PC-3 (cell line): ENCODE results near the gene SDCBP2. TPM values are rescaled to one million over a fixed set of nuclear protein-coding genes. Genes with fewer than 3 reads are reported as not detected.
A peak's percentile ranks its signal among the peaks of the same experiment; 100 is the strongest.

Source experiments
- ATAC-seq: fragments of 200-7000 bp; cut with Tn5 transposase; 2 replicates; pipeline ENCODE4 v1.9.1; 2020; ENCODE audit warnings: mild to moderate bottlenecking, moderate library complexity
- BruUV-seq: library from RNA; stranded (reverse); fragments of 400-500 nt; replicated peaks from 2 replicates; lab custom pipeline; 2021; lab: Mats Ljungman, UMichigan
- CTCF ChIA-PET: fragments of 300-600 bp; sonication (Branson Sonifier 250); formaldehyde crosslinking; loops from one replicate; lab custom pipeline; 2022; ENCODE audit warnings: antibody characterized with exemption; lab: Charles Lee
- POLR2A ChIA-PET: fragments of 300-600 bp; sonication (Branson Sonifier 250); formaldehyde crosslinking; loops from one replicate; lab custom pipeline; 2022; ENCODE audit warnings: antibody characterized with exemption; ENCODE audit not compliant: unreplicated experiment; lab: Charles Lee
- DNase-seq: peaks from one replicate; pipeline ENCODE4 v3.0.0-alpha.2; 2015
- H2AFZ ChIP-seq: fragments of 300-600 bp; sonication (generic); 2 replicates; pipeline ENCODE4 v1.6.0; 2016; ENCODE audit warnings: antibody characterized with exemption, low read length
- H3F3A ChIP-seq: fragments of 300-600 bp; sonication (generic); one replicate; pipeline ENCODE4 v1.6.0; 2017; ENCODE audit warnings: antibody characterized with exemption, low read length, control low read depth, mild to moderate bottlenecking; ENCODE audit not compliant: unreplicated experiment
- H3K27ac ChIP-seq: fragments of 300-600 bp; sonication (generic); 2 replicates; pipeline ENCODE4 v1.5.1; 2016; ENCODE audit warnings: mild to moderate bottlenecking, low read length
- H3K27me3 ChIP-seq: fragments of 300-600 bp; sonication (generic); 2 replicates; pipeline ENCODE4 v1.6.1; 2016; ENCODE audit warnings: low read length, mixed read lengths
- H3K36me3 ChIP-seq: fragments of 300-600 bp; sonication (generic); 2 replicates; pipeline ENCODE4 v1.6.1; 2016; ENCODE audit warnings: low read depth, mixed run types, low read length, mixed read lengths
- H3K4me1 ChIP-seq: fragments of 300-600 bp; sonication (generic); 2 replicates; pipeline ENCODE4 v1.5.1; 2016; ENCODE audit warnings: low read length; ENCODE audit not compliant: insufficient read depth
- H3K4me2 ChIP-seq: fragments of 300-600 bp; sonication (generic); 2 replicates; pipeline ENCODE4 v1.6.0; 2016; ENCODE audit warnings: low read length
- H3K4me3 ChIP-seq: fragments of 300-600 bp; sonication (generic); 2 replicates; pipeline ENCODE4 v1.5.1; 2016; ENCODE audit warnings: mild to moderate bottlenecking, low read length, mixed read lengths
- H3K79me2 ChIP-seq: fragments of 300-600 bp; sonication (generic); 2 replicates; pipeline ENCODE4 v1.6.1; 2017; ENCODE audit warnings: low read length, mixed read lengths
- H3K9ac ChIP-seq: fragments of 300-600 bp; sonication (generic); 2 replicates; pipeline ENCODE4 v1.6.0; 2016; ENCODE audit warnings: mild to moderate bottlenecking, low read length
- H3K9me2 ChIP-seq: fragments of 300-600 bp; sonication (generic); replicated peaks from 2 replicates; pipeline ENCODE4 v1.6.1; 2016; ENCODE audit warnings: mixed run types, low read length, mixed read lengths
- H3K9me3 ChIP-seq: fragments of 300-600 bp; sonication (generic); 2 replicates; pipeline ENCODE4 v1.6.1; 2016; ENCODE audit warnings: low read length, mixed read lengths
- H4K20me1 ChIP-seq: fragments of 300-600 bp; sonication (generic); 2 replicates; pipeline ENCODE4 v1.6.1; 2016; ENCODE audit warnings: low read length, mixed read lengths
- CTCF ChIP-seq: fragments of 300-600 bp; sonication (generic); conservative IDR thresholded peaks from 2 replicates; pipeline ENCODE4 v1.5.1; 2017; ENCODE audit warnings: antibody characterized with exemption, low read depth, mild to moderate bottlenecking, low read length
- EZH2 ChIP-seq: fragments of 300-600 bp; sonication (generic); IDR thresholded peaks from one replicate; pipeline ENCODE4 v1.6.1; 2017; ENCODE audit warnings: antibody characterized with exemption, mild to moderate bottlenecking, low read length; ENCODE audit not compliant: unreplicated experiment
- EZH2phosphoT487 ChIP-seq: fragments of 300-600 bp; sonication (generic); IDR thresholded peaks from 2 replicates; pipeline ENCODE4 v1.6.1; 2018; ENCODE audit warnings: mild to moderate bottlenecking, antibody characterized with exemption, low read length, borderline replicate concordance
- intact Hi-C: fragments of 100-400 bp; cut with micrococcal nuclease; formaldehyde crosslinking; loops from 2 replicates; pipeline ENCODE4 v1.9.0; 2023
- total RNA-seq: library from RNA; depleted of rRNA; stranded (reverse); fragments of >200 nt; gene quantifications from 2 replicates; pipeline ENCODE4 v1.2.3, GENCODE V29; 2014

The SDCBP2 gene
- total RNA-seq, 1 experiment from 2014 or later, result 14.4 TPM

DNA sequence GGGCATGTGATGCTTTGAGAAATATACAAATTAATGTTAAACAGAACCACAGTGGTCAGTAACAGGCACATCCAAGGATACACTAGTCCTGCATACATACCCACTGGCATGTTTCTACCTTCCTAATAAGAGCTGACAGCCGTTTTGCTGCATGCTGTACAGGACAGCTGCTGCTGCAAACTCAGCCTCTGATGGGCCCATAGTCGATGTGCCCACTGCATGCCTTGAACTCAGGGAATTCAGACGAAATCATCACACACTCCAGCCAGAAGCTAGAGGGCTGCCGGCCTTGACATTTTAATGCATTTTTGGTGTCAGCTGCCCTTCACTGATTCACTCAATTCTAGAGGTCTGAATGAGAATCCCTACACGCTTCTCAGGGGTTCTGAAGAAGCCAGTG, 34.6 kb upstream of the SDCBP2 start:
- intact Hi-C loops, result no loop called here
- CTCF ChIA-PET, result no interaction called here
- peaks cover 15% of the 10 kb centered on the region; the same call in 1 of the 2 replicates for H3K79me2 ChIP-seq
- H3K9me3 ChIP-seq, result no peaks in the 10 kb centered on the region
- DNase-seq (no peak), ATAC-seq (no peak)
- no peak overlapping the region for H2AFZ ChIP-seq
- BruUV-seq, result no TSS peak
- no peak overlapping the region for H3K4me3 ChIP-seq
- no peak overlapping the region for H3K27ac ChIP-seq
- peaks cover 5% of the 10 kb centered on the region for H3K4me1 ChIP-seq
- H4K20me1 ChIP-seq, result no peaks in the 10 kb centered on the region; the same call in 1 of the 2 replicates
- H3K9ac ChIP-seq, result no peak overlapping the region
- no peaks in the 10 kb centered on the region for H3K27me3 ChIP-seq
- no peak for TF ChIP-seq EZH2phosphoT487
- TF ChIP-seq EZH2, result no peak
- no peak for TF ChIP-seq CTCF
- peaks cover 44% of the 10 kb centered on the region for H3K36me3 ChIP-seq
- POLR2A ChIA-PET, result no interaction called here
- no peak overlapping the region for H3K4me2 ChIP-seq
- H3K9me2 ChIP-seq, result no peaks in the 10 kb centered on the region
- no peaks in the 10 kb centered on the region for H3F3A ChIP-seq

DNA sequence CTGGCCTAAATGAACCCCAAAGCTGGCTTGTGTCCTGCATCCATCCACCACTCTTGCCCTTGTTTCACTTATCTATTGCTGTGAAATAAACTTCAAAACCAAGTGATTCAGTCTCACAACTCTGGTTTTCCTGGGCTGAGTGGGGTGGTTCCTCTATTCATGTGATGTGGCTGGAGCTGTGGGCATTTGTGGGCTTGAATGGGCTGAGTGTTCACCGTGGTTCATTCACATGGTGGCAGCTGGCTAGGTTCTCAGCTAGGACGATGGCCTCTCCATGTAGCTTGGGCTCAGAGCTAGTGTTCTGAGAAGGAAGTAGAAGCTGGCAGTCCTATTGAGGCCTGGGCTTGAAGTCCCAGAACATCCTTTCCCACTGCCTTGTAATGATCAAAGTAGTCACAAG, 33.5 kb upstream of the SDCBP2 start:
- no peaks in the 10 kb centered on the region for H3F3A ChIP-seq
- H3K9ac ChIP-seq, result no peak overlapping the region
- H3K79me2 ChIP-seq, result peaks cover 13% of the 10 kb centered on the region; the same call in 1 of the 2 replicates
- H3K27ac ChIP-seq, result no peak overlapping the region
- peaks cover 34% of the 10 kb centered on the region for H3K36me3 ChIP-seq
- no peak for DNase-seq
- H3K27me3 ChIP-seq, result no peaks in the 10 kb centered on the region
- H3K4me2 ChIP-seq, result no peak overlapping the region
- H3K4me3 ChIP-seq, result no peak overlapping the region
- POLR2A ChIA-PET, result no interaction called here
- CTCF ChIA-PET, result no interaction called here
- H3K9me3 ChIP-seq, result no peaks in the 10 kb centered on the region
- ATAC-seq, result no peak
- no peak overlapping the region for H2AFZ ChIP-seq
- H3K4me1 ChIP-seq, result peaks cover 8% of the 10 kb centered on the region
- intact Hi-C loops, result no loop called here
- H4K20me1 ChIP-seq, result no peaks in the 10 kb centered on the region; the same call in 1 of the 2 replicates
- TF ChIP-seq EZH2phosphoT487, result no peak
- no peak for TF ChIP-seq EZH2
- TF ChIP-seq CTCF, result no peak
- no TSS peak for BruUV-seq
- no peaks in the 10 kb centered on the region for H3K9me2 ChIP-seq

- H3K4me2 ChIP-seq, result no peak overlapping the region
- peaks cover 13% of the 10 kb centered on the region; the same call in 1 of the 2 replicates for H3K79me2 ChIP-seq
- H3K4me1 ChIP-seq, result peaks cover 10% of the 10 kb centered on the region
- H3K36me3 ChIP-seq, result peaks cover 40% of the 10 kb centered on the region
- H3F3A ChIP-seq, result no peaks in the 10 kb centered on the region
- ATAC-seq, result no peak
- H3K4me3 ChIP-seq, result no peak overlapping the region
- DNase-seq, result no peak
- TF ChIP-seq EZH2phosphoT487 (no peak), EZH2 (no peak), CTCF (peak; percentile 52)
- no peak overlapping the region for H2AFZ ChIP-seq
- ChIA-PET POLR2A (no interaction called here), CTCF (no interaction called here)
- H3K9me2 ChIP-seq, result no peaks in the 10 kb centered on the region
- intact Hi-C loops, result no loop called here
- no TSS peak for BruUV-seq
- no peaks in the 10 kb centered on the region for H4K20me1 ChIP-seq
- H3K27ac ChIP-seq, result no peak overlapping the region
- H3K27me3 ChIP-seq, result no peaks in the 10 kb centered on the region
- no peaks in the 10 kb centered on the region for H3K9me3 ChIP-seq
- no peak overlapping the region for H3K9ac ChIP-seq
Measured at GRCh38 chr20:1360094-1360846, 31.3 kb upstream of the SDCBP2 start.
